Measurements from ENCODE around the gene WWP2. TPM values are rescaled to one million over a fixed set of nuclear protein-coding genes. Genes with fewer than 3 reads are reported as not detected.

WWP2 gene
- total and polyA plus RNA-seq, 7 donors = 12.2 to 26.0 (median 19.0) TPM

GRCh38 chr16:69924777-69925191 is 162.7 kb downstream of the WWP2 start:
- H3K9me3 ChIP-seq = no peaks in the 10 kb centered on the region
- no peak for TF ChIP-seq CTCF (IDR thresholded peaks at IDR 0.05)
- no peaks in the 10 kb centered on the region for H3K27me3 ChIP-seq (ENCODE audit: insufficient read depth in 3 of 3, low read length in 2 of 3)
- peak overlapping the region; percentile 73 for H3K27ac ChIP-seq
- peak in 2 of 4 donors; percentile 17 to 51 for ATAC-seq
- DNase-seq = peak; percentile 59 to 79
- peak overlapping the region; percentile 47 for H3K4me3 ChIP-seq
- H3K4me1 ChIP-seq = peaks cover 23% of the 10 kb centered on the region
- intact Hi-C loops (cut with DNase I) = loop anchor here in 1 of 2 donors (5.0 kb wide), 1 partner anchor 62 kb away; no protein-coding TSS in a partner anchor
- WGBS, 3 donors = 60 to 72% (median 67%) methylated on average over 18 to 19 of the region's 19 CpGs
- H3K36me3 ChIP-seq (ENCODE audit: insufficient read depth in 1 of 2, low read depth in 1 of 2) = peaks cover 0 to 12% of the 10 kb centered on the region in 2 donors

GRCh38 chr16:69925311-69925710 is 163.2 kb downstream of the WWP2 start:
- TF ChIP-seq CTCF (IDR thresholded peaks at IDR 0.05) = no peak
- H3K4me3 ChIP-seq = peak overlapping the region; percentile 47
- H3K9me3 ChIP-seq = no peaks in the 10 kb centered on the region
- intact Hi-C loops (cut with DNase I) = loop anchor here in 1 of 2 donors (5.0 kb wide), 1 partner anchor 63 kb away; no protein-coding TSS in a partner anchor
- 56 to 70% (median 68%) methylated on average over 8 of the region's 8 CpGs for WGBS, 3 donors
- peak overlapping the region; percentile 73 for H3K27ac ChIP-seq
- no peaks in the 10 kb centered on the region for H3K27me3 ChIP-seq (ENCODE audit: insufficient read depth in 3 of 3, low read length in 2 of 3)
- DNase-seq = no peak
- H3K36me3 ChIP-seq (ENCODE audit: insufficient read depth in 1 of 2, low read depth in 1 of 2) = peaks cover 0 to 15% of the 10 kb centered on the region in 2 donors
- ATAC-seq = no peak
- H3K4me1 ChIP-seq = peaks cover 22% of the 10 kb centered on the region

DNA sequence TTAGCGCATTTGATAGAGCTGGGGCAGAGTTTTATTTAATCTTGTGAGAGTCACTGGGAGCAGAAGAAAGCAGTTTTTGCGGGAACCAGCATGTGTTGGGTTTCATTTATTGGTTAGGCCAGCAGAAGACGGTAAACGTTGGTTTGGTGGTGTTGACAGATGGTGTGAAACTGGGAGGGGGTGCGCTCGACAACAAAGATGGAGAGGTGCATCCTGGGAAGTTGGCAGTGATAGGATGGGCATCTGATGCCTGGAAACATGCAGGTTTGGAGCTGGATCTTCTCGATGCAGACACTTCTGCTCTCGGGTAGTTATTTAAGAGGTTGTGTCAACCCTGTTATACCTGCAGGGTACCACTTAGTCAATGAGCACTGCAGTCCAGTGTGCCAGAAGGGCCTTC is 164.1 kb downstream of the WWP2 start:
- Histone ChIP-seq H3K4me3 (peak overlapping the region; percentile 47), H3K4me1 (peaks cover 13% of the 10 kb centered on the region), H3K9me3 (no peaks in the 10 kb centered on the region), H3K27ac (no peak overlapping the region), H3K27me3 (ENCODE audit: insufficient read depth in 3 of 3, low read length in 2 of 3) (no peaks in the 10 kb centered on the region), H3K36me3 (ENCODE audit: insufficient read depth in 1 of 2, low read depth in 1 of 2) (peaks cover 0 to 23% of the 10 kb centered on the region in 2 donors)
- intact Hi-C loops (cut with DNase I) = loop anchor here in 1 of 2 donors (5.0 kb wide), 1 partner anchor 64 kb away; no protein-coding TSS in a partner anchor
- ATAC-seq = no peak
- no peak for TF ChIP-seq CTCF (IDR thresholded peaks at IDR 0.05)
- no peak for DNase-seq
- WGBS, 3 donors = 80 to 87% (median 84%) methylated on average over 8 of the region's 8 CpGs

DNA sequence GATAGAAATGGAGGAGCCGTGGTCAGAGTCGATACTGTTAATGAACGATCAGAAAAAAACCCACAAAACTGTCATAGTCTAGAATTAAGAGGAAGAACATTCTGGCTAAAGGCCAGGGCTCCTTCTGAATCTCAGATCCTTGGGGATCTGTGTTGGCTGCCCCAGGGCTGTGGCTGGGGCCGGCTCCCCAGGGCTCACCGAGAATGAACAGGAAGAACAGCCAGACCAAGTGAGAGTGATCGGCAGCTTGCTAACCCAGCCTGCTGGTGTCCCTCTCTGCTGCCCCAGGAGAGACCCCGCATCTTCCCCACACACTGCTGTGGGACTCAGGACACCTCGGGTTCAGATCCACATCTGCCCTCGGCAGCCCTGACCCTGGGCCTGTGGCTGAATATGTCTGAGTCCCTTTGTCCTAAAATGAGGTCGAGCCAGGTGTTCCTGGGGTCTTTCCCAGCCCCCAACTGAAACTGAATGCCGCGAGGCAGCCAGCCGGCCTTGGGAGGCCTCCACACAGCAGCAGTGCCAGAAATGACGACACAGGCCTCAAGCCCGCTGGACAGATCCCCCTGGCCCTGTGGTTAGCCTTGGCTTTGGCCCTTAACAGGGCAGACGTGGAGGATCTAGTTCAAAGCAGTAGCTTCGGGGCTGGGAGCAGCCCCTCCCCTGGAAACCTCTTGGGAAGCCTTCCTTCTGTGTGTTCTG is 165.1 kb downstream of the WWP2 start:
- H3K9me3 ChIP-seq = no peaks in the 10 kb centered on the region
- H3K27me3 ChIP-seq (ENCODE audit: insufficient read depth in 3 of 3, low read length in 2 of 3) = no peaks in the 10 kb centered on the region
- H3K4me1 ChIP-seq = peaks cover 11% of the 10 kb centered on the region
- ATAC-seq = peak; percentile 75 to 84 (median 80)
- peak overlapping the region; percentile 47 for H3K4me3 ChIP-seq
- peak; percentile 76 to 89 for DNase-seq
- 33 to 40% (median 34%) methylated on average over 17 of the region's 17 CpGs for WGBS, 3 donors
- TF ChIP-seq CTCF (IDR thresholded peaks at IDR 0.05) = no peak
- peaks cover 0 to 33% of the 10 kb centered on the region in 2 donors for H3K36me3 ChIP-seq (ENCODE audit: insufficient read depth in 1 of 2, low read depth in 1 of 2)
- peak overlapping the region; percentile 38 for H3K27ac ChIP-seq
- intact Hi-C loops (cut with DNase I) = loop anchor here in 1 of 2 donors (5.0 kb wide), 1 partner anchor 65 kb away; no protein-coding TSS in a partner anchor

Measured in psoas muscle (tissue), 8 donors.